H7 (cell line): ENCODE data around the gene DHCR7. TPM values are rescaled to one million over a fixed set of nuclear protein-coding genes. Genes with fewer than 3 reads are reported as not detected.
A peak's percentile ranks its signal among the peaks of the same experiment; 100 is the strongest.

Source experiments
- DNase-seq: peaks from one replicate; pipeline ENCODE4 v3.0.0; 2012
- H3K27me3 ChIP-seq: 2 replicates; pipeline ENCODE4 v1.6.0; 2011; ENCODE audit warnings: mild to moderate bottlenecking, low read length; ENCODE audit not compliant: control insufficient read depth, insufficient read depth
- H3K36me3 ChIP-seq: replicated peaks from 2 replicates; pipeline ENCODE4 v1.5.1; 2011; ENCODE audit warnings: low read length; ENCODE audit not compliant: control insufficient read depth, insufficient read depth
- H3K4me3 ChIP-seq: 2 replicates; pipeline ENCODE4 v1.5.1; 2011; ENCODE audit warnings: low read depth, mild to moderate bottlenecking, control low read depth, low read length, moderate library complexity; ENCODE audit not compliant: insufficient read depth
- total RNA-seq: library from RNA; depleted of rRNA; stranded (reverse); fragments of >200 nt; shearing (Covaris generic); gene quantifications from 2 replicates; pipeline ENCODE4 v1.2.3, GENCODE V29; 2014

Gene DHCR7
- total RNA-seq, 1 experiment from 2014 or later, result 123 TPM

DNA sequence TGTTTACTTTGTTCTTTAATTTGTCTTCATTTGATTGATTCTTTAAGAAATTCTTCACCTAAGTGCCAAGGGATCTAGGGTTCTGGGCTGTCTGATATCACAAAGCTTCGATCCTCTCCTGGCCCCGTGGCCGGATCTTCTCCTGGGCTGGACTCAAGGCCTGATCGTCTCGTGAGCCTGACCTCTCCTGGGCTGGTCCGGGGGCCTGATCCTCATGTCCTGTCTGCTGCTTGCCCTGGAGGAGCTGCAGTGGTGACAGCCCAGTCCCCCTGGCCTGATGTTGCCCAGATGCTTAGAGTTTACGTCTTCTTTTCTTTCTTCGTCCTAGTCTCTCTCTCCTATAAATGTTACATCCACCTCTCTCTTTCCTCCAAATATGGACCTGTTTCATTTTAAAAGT, 8.1 kb upstream of the DHCR7 start:
- DNase-seq, result no peak
- Histone ChIP-seq H3K4me3 (no peak overlapping the region), H3K27me3 (no peaks in the 10 kb centered on the region), H3K36me3 (peaks cover 15% of the 10 kb centered on the region)

GRCh38 chr11:71454470-71455113, 6.4 kb upstream of the DHCR7 start:
- H3K27me3 ChIP-seq, result no peaks in the 10 kb centered on the region
- no peak for DNase-seq
- H3K36me3 ChIP-seq, result peaks cover 15% of the 10 kb centered on the region
- H3K4me3 ChIP-seq, result no peak overlapping the region

GRCh38 chr11:71453918-71454304, 5.7 kb upstream of the DHCR7 start:
- no peaks in the 10 kb centered on the region for H3K27me3 ChIP-seq
- no peak for DNase-seq

DNA sequence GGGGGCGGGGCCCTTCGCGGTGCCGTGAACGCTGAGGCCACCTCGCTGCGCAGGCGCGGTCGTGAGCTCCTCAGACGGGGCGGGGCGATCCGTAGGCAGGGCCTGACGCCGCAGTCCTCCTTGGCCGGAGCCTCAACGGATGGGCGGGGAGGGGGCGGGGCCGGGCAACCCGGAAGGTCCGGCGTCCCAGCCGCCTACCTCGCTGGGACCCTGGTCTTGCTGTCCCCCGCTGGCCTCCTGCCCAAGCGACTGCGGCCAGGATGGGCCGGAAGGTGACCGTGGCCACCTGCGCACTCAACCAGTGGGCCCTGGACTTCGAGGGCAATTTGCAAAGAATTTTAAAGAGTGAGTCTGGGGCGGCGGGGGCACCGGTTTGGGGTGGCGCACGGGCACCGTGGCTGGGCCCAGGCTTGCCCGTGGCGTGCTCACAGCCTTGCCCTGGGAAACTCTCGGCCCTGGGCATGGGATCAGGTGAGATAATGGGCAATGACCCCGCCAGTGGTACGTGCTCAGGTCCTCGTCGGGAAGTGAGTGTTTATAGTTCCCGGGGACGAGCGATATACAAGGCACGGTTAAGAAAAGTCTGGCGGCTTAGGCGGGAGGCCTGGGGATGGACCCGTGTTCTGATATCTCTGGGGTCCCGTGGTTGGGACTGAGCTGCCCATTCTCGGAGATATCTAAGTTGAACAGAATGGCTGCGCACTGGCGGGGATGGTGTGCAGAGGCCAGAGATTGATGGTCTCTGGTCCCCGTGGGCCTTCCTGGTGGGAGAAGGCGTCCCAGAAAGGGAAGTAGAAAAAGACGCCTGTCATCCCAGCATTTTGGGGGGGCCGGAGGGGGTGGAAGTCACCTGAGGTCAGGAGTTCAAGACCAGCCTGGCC, 5.1 kb upstream of the DHCR7 start, which contains the start of gene NADSYN1:
Gene NADSYN1, plus strand, starts transcription at position 167 of the 881 bp plus-strand sequence. Its CDS starts 94 bp downstream, at position 261.
- peaks cover 9% of the 10 kb centered on the region for H3K36me3 ChIP-seq
- peak; percentile 99 for DNase-seq

More at GRCh38 chr11:71453918-71454304, 5.7 kb upstream of the DHCR7 start:
- H3K36me3 ChIP-seq, result peaks cover 14% of the 10 kb centered on the region
- peak overlapping the region; percentile 73; the same call in 1 of the 2 replicates for H3K4me3 ChIP-seq

GRCh38 chr11:71452199-71453036, 4.2 kb upstream of the DHCR7 start:
- H3K4me3 ChIP-seq, result peak overlapping the region; percentile 51
- no peaks in the 10 kb centered on the region for H3K27me3 ChIP-seq
- peaks cover 8% of the 10 kb centered on the region for H3K36me3 ChIP-seq
- peak; percentile 16 for DNase-seq

More for the DNA sequence above, 5.1 kb upstream of the DHCR7 start, which contains the start of gene NADSYN1:
- Histone ChIP-seq H3K27me3 (no peaks in the 10 kb centered on the region), H3K4me3 (peak within 1 kb of the TSS; percentile 73)

DNA sequence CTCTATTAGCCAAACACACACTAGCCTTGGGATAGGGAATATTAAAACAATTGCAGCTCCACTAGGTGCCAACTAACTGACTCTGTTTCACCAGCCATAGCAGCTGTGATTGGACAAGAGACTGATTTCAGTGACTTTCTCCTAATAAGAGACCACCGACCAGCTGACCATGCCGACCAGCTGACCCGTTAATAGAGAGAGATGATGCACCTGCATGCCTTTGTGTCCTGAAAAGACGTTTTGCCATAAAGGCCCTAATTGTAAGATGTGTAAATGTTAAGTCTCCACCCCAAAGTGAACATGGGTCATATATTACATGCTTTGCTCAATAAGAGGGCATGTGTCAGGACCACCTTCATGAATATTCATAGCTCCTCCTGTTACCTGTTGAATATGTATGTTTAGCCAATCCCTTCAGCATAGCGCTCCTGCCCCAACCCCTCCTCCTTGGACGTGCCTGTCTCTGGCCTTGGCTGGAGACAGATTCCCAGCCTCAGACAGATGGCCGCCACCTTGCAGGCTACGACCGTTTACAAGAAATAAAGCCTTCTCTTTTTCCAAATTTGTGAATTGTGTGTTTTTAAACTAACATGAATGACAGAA, 3.5 kb upstream of the DHCR7 start:
- peaks cover 11% of the 10 kb centered on the region for H3K36me3 ChIP-seq
- H3K27me3 ChIP-seq, result no peaks in the 10 kb centered on the region
- peak; percentile 79 for DNase-seq
- H3K4me3 ChIP-seq, result peak overlapping the region; percentile 51

- no peak for DNase-seq
- peaks cover 13% of the 10 kb centered on the region for H3K36me3 ChIP-seq
- H3K27me3 ChIP-seq, result no peaks in the 10 kb centered on the region
- no peak overlapping the region for H3K4me3 ChIP-seq
Observed at GRCh38 chr11:71450939-71451338, 2.7 kb upstream of the DHCR7 start.

DNA sequence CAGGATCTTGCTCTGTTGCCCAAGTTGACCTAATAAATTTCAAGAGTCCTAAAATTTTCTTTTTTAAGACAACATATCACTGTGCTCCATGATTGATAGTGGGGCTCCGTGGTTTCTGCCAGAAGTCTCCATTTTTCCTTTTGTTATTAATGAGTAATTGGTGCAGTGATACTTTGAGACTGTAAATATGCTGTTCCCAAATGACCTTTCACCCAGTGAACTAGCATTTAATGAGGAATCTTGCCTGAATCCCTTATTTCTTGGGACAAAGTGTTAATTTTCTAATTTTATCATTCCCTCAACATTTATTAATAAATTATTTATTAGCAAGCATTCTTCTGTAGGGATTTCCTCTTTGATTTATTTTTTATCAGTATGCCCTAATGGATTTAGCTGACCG, 2.3 kb upstream of the DHCR7 start:
- Histone ChIP-seq H3K4me3 (no peak overlapping the region), H3K36me3 (peaks cover 11% of the 10 kb centered on the region), H3K27me3 (no peaks in the 10 kb centered on the region)
- DNase-seq, result no peak

- H3K36me3 ChIP-seq, result peaks cover 14% of the 10 kb centered on the region
- no peaks in the 10 kb centered on the region for H3K27me3 ChIP-seq
- H3K4me3 ChIP-seq, result peak overlapping the region; percentile 88
- DNase-seq, result no peak
Observed at GRCh38 chr11:71449596-71449995, 1.4 kb upstream of the DHCR7 start.

DNA sequence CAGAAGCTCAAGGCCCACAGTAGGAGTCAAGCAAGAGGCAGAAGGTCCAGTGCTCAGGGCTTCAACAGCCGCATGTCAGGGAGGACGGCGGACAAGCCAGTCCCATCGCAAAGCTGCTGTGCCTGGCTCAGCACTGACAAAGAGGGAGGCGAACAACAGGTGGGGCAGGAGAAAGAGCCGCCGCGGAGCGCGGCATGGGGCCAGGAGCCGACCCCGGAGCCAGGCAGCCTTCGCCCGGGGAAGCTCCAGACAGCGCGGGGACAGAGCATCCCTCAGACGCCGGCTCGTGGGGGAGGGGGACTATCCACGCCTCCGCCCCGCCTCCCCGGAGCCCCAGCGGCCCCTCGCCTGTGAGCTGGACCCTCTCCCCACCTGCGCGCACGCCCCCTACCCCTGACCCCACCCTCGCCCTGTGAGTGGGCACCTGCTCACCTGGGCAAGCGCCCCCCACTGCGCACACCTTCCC, 369 bp downstream of the DHCR7 start:
- no peaks in the 10 kb centered on the region for H3K27me3 ChIP-seq
- peaks cover 29% of the 10 kb centered on the region for H3K36me3 ChIP-seq
- peak; percentile 93 for DNase-seq
- peak overlapping the region; percentile 88 for H3K4me3 ChIP-seq

DNA sequence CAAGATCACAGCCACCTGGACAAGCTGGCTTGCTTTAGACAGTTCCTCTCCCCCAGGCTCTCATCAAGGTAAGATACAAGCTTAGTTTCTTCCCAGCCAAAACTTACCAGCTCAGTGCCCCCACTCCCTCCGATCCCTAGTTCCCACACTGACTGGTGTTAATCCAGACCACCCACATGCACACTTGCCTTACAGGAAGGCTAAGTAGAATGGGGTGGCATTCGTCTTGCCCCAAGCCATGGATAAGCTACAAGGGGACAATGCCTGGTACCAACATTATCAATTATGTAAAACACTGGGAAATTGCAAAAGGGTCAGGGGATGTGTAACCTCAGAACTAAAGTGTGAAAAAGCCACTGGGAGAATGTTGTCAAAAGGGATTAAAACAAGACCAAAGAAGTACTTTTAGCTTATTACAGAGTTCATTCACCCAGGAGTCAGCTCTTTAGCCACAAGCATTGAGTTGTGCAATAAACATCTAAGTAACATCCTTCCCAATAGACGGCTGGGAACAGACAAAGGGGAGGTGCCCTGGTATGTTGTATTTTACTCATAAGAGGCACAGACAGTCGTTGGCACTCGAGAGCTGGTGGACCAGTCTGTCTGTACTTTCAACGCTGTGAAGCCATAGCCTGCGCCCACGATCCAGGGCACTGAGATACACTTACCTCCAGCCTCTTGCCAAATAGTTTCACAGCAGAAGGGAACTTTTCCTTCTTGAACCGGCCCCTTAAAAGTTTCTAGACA, 1.1 kb downstream of the DHCR7 start:
- peak overlapping the region; percentile 88 for H3K4me3 ChIP-seq
- peaks cover 33% of the 10 kb centered on the region for H3K36me3 ChIP-seq
- H3K27me3 ChIP-seq, result no peaks in the 10 kb centered on the region
- no peak for DNase-seq

- no peak for DNase-seq
- H3K36me3 ChIP-seq, result peaks cover 43% of the 10 kb centered on the region
- no peak overlapping the region for H3K4me3 ChIP-seq
- no peaks in the 10 kb centered on the region for H3K27me3 ChIP-seq
Observed at GRCh38 chr11:71446150-71446549, 2.0 kb downstream of the DHCR7 start.

- DNase-seq, result no peak
- Histone ChIP-seq H3K36me3 (peaks cover 54% of the 10 kb centered on the region), H3K27me3 (no peaks in the 10 kb centered on the region), H3K4me3 (no peak overlapping the region)
Observed at GRCh38 chr11:71444811-71445210, 3.4 kb downstream of the DHCR7 start.
